Stimulated activated CD4-positive, alpha-beta T cell treated with anti-CD3 and anti-CD28 coated beads, Interleukin-2, amount 100 ng/mL, for 4 hours (primary cell): ENCODE measurements around the gene ABR.
"Not testable (repeated sequence)": the region's sequence is repeated elsewhere in the genome, so short reads cannot be mapped to it uniquely, and the experiment has no call there.

Source experiments
- DNase-seq: peaks from one replicate; pipeline ENCODE4 v3.0.0-alpha.2; 2020; ENCODE audit warnings: low read depth

ABR gene

DNA sequence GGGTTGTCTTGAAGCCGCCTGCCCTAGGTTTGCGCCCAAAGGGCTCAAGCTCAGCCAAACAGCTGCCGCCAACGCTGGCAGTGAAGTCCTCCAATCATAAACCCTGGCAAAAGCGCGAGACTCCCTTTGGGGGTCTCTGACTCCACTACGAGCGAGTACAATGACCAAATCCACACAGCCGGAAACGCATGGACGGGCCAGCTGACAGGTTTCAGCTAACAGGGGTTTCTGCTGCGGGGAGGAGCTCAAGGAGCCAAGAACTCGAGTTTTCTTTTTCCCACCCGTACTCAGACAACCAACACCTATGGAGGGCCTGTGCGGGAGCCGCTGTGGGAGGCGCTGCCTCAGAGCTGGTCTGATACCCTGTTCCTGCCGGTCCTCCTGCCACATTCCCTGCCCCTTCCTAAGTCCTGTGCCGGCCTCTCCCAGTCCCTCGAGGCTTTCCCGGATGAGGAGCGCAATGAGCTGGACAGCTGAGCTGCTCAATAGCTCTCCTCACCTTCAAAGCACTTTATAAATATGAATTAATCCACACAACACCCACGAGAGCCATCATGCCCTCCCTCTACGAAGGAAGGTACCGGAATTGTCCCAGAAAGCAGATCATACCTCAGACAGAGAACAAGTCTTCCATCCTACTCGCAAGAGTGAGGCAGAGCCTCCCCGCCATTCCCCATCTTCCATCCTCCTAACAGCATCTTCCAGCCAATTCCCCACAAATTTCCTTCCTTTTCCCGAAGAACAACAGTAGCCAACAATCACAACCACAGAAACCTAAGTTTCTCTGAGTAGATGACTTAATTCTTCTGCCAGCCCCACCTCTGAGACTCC, 6.1 kb downstream of the ABR start:
- DNase-seq = no peak

GRCh38 chr17:1171953-1172352, 7.8 kb downstream of the ABR start:
- DNase-seq = no peak

DNA sequence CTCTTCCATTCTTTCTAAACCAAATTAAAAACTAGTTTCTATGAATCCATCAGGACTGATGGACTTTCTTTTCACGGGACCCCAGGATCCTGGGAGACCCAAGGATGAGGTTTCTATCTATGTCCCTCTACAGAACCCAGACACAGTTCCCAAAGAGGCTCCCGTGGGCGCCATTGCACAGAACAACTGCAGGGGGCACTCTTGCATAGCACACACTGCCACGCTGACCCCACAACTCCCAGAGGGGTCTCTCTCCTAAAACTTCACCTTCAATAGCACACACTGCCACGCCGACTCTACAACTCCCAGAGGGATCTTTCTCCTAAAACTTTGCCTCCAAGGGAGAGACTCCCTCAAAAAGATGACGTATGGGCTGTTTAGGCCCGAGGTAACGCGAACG, 9.0 kb downstream of the ABR start:
- DNase-seq = no peak

DNA sequence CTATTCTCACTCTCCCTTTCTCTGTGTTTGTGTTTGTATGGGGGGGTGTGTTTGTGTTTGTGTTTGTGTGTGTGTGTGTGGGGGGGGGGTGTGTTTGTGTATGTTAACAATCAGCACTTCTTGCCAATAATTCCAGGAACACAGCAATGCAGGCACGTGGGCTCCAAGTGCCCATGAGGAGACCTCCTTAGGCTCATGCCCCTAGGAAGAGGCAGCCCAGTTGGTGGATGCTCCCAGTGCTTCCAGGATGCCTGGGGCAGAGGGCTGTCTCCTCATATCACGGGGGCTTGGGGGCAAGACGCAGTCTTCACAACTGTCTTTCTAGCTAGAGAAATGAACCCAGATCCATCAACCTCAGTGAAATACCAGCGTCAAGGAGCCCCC, 9.9 kb downstream of the ABR start:
- DNase-seq = no peak

DNA sequence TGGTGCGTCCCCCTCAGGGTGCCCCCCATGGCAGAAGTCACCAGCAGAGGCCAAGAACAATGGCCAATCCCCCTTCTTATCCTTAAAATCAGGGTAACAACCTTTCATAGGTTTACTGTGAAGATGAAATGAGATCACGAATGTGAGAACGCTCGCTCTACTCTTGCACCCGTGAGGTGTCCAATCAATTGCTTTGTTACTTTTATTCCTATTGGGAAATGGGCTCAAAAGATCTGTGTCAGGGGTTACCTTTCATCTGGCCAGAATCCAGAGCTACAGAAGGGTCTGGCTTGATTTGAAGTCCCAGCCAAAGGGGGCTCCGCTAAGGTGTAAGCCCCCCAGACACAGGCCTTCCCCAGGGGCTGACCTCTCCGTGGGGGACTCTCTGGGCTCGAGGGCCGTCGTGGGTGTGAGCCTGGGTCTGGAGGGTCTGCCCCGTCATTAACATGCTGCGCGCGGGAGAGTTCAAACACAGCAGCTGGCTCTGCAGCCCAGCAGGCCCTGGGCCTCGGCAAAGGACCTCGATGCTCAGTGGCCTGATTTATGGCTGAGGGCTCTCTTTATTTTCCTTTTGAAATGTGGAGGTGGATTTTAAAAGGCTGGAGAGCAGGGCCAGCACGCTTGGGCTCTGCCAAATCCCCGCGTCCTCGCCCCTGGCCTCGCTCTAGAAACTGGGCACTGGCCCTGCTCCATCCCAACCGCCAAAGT, 10.4 kb downstream of the ABR start:
- DNase-seq = no peak

GRCh38 chr17:1168533-1169220, 11.1 kb downstream of the ABR start:
- no peak for DNase-seq

DNA sequence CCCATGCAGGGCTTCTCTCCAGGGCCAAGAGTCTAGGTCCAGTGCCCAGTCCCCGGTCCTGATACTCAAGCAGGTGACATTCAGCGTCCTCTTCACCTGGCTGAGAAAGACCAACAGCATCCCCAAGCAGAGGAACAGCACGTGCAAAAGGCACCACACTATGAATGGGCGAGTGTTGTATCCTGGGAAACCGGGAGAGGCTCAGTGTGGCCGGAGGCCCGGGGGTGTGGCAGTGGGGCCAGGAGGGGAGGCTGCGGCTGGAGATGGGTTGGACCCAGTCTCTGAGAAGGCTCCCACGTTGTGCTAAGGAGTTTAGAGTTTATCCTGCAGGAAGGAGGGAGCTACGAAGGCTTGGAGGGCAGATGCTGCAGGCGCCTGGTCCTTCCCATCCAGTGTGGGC, 13.5 kb downstream of the ABR start:
- no peak for DNase-seq

- DNase-seq = no peak
Observed at GRCh38 chr17:1165836-1166235, 13.9 kb downstream of the ABR start.

GRCh38 chr17:1164935-1165556, 14.7 kb downstream of the ABR start:
- no peak for DNase-seq

DNA sequence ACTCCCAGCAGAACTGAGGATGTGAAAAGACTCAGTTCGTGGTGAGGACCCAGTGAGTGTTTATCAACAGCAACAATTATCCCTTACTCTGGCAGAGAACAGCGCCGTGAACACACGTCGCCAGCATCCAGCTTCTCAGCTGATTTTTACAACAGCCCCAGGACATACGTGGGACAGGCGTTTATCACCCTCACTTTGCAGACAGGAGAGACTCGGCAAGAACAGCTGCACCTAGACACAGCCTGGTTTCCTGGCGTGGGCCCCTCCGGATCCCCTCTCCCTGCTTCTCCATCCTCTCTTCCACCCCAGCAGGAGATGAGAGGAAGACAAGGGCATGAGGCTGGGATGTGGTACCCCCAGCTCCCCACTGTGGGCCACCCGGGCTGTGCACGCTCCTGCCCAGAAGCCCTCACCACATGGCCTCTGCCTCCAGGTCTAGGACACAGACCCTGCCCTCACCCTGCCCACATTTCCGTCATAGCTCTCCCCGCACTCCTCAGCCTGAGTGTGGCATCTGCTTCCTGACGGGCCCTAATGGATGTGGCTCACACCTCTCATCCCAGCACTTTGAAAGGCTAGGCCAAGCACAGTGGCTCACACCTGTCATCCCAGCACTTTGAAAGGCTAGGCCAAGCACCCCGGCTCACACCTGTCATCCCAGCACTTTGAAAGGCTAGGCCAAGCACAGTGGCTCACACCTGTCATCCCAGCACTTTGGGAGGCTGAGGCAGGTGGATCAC, 17.5 kb downstream of the ABR start:
- no peak for DNase-seq

DNA sequence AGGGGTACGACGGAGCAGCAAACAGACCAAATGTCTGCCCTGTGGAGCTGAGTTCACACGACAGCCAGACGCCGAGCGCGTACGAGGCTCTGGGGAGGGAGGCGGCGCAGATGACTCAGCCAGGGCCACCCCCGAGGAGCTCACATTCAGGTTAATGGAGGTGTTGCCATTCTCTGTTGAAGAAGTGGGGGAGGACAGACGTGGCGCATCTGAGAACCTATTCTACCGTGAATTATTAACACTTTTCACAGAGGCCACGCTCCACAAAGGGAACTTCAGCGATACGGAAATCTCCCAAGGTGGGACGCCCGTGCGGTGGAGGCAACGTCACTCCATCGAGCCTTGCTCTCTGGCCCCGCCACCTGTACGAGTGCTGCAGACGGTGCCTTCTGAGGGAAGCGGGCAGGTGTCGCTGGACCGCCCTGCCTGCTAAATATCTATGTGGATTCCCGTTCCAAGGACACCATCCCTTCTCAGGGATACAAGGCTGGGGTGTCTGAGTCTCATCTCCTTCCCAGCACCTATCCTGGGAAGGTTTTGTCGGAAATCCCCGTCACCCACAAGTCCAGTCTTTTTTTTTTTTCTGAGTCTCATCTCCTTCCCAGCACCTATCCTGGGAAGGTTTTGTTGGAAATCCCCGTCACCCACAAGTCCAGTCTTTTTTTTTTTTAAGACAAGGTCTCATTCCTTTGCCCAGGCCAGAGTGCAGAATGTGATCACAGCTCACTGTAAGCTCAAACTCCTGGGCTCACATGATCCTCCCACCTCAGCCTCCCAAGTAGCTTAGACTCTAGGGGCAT, 19.0 kb downstream of the ABR start:
- DNase-seq = no peak

DNA sequence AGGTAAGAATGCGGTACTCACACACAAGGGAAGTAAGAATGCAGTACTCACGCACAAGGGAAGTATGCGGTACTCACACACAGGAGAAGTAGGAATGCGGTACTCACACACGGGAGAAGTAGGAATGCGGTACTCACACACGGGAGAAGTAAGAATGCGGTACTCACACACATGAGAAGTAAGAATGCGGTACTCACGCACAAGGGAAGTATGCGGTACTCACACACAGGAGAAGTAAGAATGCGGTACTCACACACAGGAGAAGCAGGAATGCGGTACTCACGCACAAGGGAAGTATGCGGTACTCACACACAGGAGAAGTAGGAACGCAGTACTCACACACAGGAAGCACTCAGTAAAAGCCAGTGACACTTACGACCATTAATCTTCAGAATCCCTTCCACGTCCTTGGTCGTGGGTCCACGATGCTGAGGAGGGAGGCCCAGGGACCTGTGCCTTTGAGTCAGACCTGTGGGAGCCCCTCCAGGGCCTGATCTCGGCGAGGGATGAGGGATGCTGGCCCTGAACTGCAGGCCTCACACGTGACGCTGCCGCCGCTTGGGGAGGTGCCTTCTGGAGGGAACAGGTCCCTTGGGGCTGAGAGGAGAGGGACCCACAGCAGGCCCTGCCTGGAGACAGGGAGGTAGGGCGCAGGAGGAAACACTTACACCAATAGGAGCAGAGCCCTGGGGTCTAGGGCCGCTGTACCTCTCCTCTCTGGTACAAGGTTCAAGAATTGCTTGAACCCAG, 20.2 kb downstream of the ABR start:
- no peak for DNase-seq

GRCh38 chr17:1158879-1159278, 20.9 kb downstream of the ABR start:
- no peak for DNase-seq

GRCh38 chr17:1156864-1157263, 22.9 kb downstream of the ABR start:
- DNase-seq = no peak

GRCh38 chr17:1154704-1155103, 25.1 kb downstream of the ABR start:
- DNase-seq = no peak

- DNase-seq = no peak
Observed at GRCh38 chr17:1153795-1154546, 25.8 kb downstream of the ABR start.

- DNase-seq = not testable (repeated sequence)
Observed at GRCh38 chr17:1152582-1152981, 27.2 kb downstream of the ABR start.

GRCh38 chr17:1150863-1151600, 28.7 kb downstream of the ABR start:
- no peak for DNase-seq

DNA sequence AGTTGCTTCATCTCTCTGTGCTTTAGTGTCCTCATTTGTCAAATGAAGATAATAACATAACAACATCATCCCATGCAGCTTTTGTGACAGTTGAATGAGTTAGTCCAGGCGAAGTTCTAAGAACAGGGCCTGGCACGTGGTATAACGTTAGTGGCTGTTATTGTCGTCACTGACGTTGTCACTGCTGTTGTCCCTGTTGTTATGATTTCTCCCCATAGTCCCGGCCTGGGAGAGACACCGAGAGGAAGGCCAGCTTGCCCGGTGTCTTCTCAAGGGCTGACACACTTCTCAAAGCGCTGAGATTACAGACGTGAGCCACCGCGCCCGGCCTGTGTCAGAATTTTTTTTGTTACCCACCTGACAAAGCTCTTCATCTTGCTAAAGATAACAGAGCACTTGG, 29.9 kb downstream of the ABR start:
- no peak for DNase-seq
